ENCODE results near the gene GGCX. TPM values are rescaled to one million over a fixed set of nuclear protein-coding genes. Genes with fewer than 3 reads are reported as not detected.

Gene GGCX
- total and polyA plus RNA-seq, 9 of the 15 experiments (the other 6 are each of a cell fraction or from before 2014, with no cell fraction given) = 14.4 to 47.1 (median 28.1) TPM

GRCh38 chr2:85545780-85546240, 15.5 kb downstream of the GGCX start (continued):
- TF ChIP-seq E2F8 (IDR thresholded peaks at IDR 0.05; ENCODE audit: low read depth, partially characterized antibody) = peak; percentile 34
- no peak for TF ChIP-seq KLF1 (tag; IDR thresholded peaks at IDR 0.05)
- TF ChIP-seq NFATC3 (IDR thresholded peaks at IDR 0.05) = 0 out of 2 replicates have a peak, but pooled peaks have one; percentile 24
- 0 out of 2 replicates have a peak, but pooled peaks have one; percentile 52 for TF ChIP-seq POLR2AphosphoS5 (IDR thresholded peaks at IDR 0.05; ENCODE audit: control insufficient read depth, insufficient read depth, low read depth, low read length)
- no peak for TF ChIP-seq NR2C2 (CRISPR knock-in tag; IDR thresholded peaks at IDR 0.05)
- TF ChIP-seq NR2C2 (tag; IDR thresholded peaks at IDR 0.05) = 0 out of 2 replicates have a peak, but pooled peaks have one; percentile 29
- no peak for TF ChIP-seq CLOCK (CRISPR knock-in tag; IDR thresholded peaks at IDR 0.05; ENCODE audit: borderline replicate concordance)
- no peak for TF ChIP-seq DDX20 (tag; IDR thresholded peaks at IDR 0.05; ENCODE audit: low read depth)
- no peak for TF ChIP-seq ZNF76 (CRISPR knock-in tag; IDR thresholded peaks at IDR 0.05; ENCODE audit: borderline replicate concordance)
- no peak for TF ChIP-seq ZBTB5 (IDR thresholded peaks at IDR 0.05)
- no peak for TF ChIP-seq ZNF644 (tag; IDR thresholded peaks at IDR 0.05; ENCODE audit: low read depth)
- no peak for TF ChIP-seq ZBTB17 (CRISPR knock-in tag; IDR thresholded peaks at IDR 0.05)
- no peak for TF ChIP-seq ZNF165 (CRISPR knock-in tag; IDR thresholded peaks at IDR 0.05; ENCODE audit: borderline replicate concordance)
- no peak for TF ChIP-seq CBFA2T3 (IDR thresholded peaks at IDR 0.05)
- no peak for TF ChIP-seq ZNF778 (CRISPR knock-in tag; IDR thresholded peaks at IDR 0.05)
- TF ChIP-seq ZNF41 (CRISPR knock-in tag; conservative IDR thresholded peaks at IDR 0.05) = peak; percentile 37; the same call in 1 of the 2 replicates
- TF ChIP-seq PCBP1 (IDR thresholded peaks at IDR 0.05; ENCODE audit: low read depth, low read length, poor library complexity, severe bottlenecking) = no peak
- TF ChIP-seq ZNF232 (CRISPR knock-in tag; IDR thresholded peaks at IDR 0.05) = no peak
- peak; percentile 6; the same call in 1 of the 2 replicates for TF ChIP-seq ZFX (CRISPR knock-in tag; IDR thresholded peaks at IDR 0.05)
- peak; percentile 13; the same call in 1 of the 2 replicates for TF ChIP-seq NKRF (IDR thresholded peaks at IDR 0.05; ENCODE audit: borderline replicate concordance)

All from K562 (cell line).